ENCODE measurements around the gene COLQ. TPM values are rescaled to one million over a fixed set of nuclear protein-coding genes. Genes with fewer than 3 reads are reported as not detected.

COLQ gene
- total RNA-seq, 1 experiment from 2014 or later, result 1.9 TPM

DNA sequence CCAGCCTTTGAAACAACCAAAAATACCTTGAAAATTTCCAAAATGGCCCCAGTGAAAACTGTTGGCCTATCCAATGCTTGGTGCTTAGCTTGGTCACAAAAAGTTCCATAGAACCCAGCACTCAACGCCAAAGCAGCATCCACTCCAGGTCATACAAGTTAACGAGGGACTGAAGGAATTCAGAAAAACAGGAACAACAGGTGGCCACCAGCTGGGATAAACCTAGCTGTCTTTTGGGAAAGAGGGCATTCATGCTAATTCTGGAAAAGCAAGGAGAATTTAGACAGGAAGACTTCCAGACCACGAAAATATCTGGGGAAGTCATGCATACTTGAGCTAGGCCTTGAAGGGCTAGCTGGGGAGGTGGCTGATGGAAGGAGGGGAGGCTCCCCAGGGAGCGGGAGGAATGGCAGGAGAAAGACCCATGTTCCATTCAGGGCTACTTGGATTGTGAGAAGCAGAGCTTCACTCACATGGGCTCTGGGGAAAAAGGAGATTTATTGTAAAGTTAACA, 28.6 kb downstream of the COLQ start:
- Histone ChIP-seq H3K4me1 (ENCODE audit: control insufficient read depth in 1 of 2, insufficient read depth in 2 of 2, low read length in 2 of 2) (no peaks in the 10 kb centered on the region), H3K79me2 (ENCODE audit: insufficient read depth, low read length) (no peaks in the 10 kb centered on the region), H3K27me3 (ENCODE audit: insufficient read depth, low read length) (no peaks in the 10 kb centered on the region), H3K9ac (ENCODE audit: low read length) (no peak overlapping the region), H3K4me3 (replicated peaks in 1 of 2; ENCODE audit: low read depth in 1 of 2, low read length in 2 of 2) (no peak overlapping the region), H3K27ac (ENCODE audit: low read depth, low read length) (no peak overlapping the region), H3K9me3 (ENCODE audit: control insufficient read depth in 1 of 2, insufficient read depth in 1 of 2, low read depth in 1 of 2, low read length in 2 of 2) (no peaks in the 10 kb centered on the region), H3K36me3 (ENCODE audit: control insufficient read depth in 1 of 2, insufficient read depth in 2 of 2, low read length in 2 of 2) (no peaks in the 10 kb centered on the region), H2AFZ (ENCODE audit: low read depth, low read length, poor library complexity, severe bottlenecking) (no peak overlapping the region), H3K4me2 (ENCODE audit: low read length) (no peak overlapping the region), H4K20me1 (ENCODE audit: insufficient read depth) (no peaks in the 10 kb centered on the region), H3K9me2 (ENCODE audit: insufficient read depth) (no peaks in the 10 kb centered on the region)
- BruUV-seq (replicated peaks), result no TSS peak
- ATAC-seq (no peak), DNase-seq (ENCODE audit: low read depth, low spot score) (no peak)
- RAD21 ChIA-PET (ENCODE audit: low non-redundant PET in 1 of 2, low total read pairs in 2 of 2, uncharacterized antibody in 2 of 2, unreplicated experiment in 2 of 2), result no interaction called here
- intact Hi-C loops (cut with micrococcal nuclease), result no loop called here
- POLR2A ChIA-PET, result no interaction called here
- CTCF ChIA-PET, result no interaction called here
- TF ChIP-seq YY1 (IDR thresholded peaks at IDR 0.05; ENCODE audit: extremely low read depth, insufficient replicate concordance, low read depth, low read length) (no peak), EGR1 (IDR thresholded peaks at IDR 0.05; ENCODE audit: low read depth) (no peak), FOSL1 (IDR thresholded peaks at IDR 0.05; ENCODE audit: low read depth) (no peak)

DNA sequence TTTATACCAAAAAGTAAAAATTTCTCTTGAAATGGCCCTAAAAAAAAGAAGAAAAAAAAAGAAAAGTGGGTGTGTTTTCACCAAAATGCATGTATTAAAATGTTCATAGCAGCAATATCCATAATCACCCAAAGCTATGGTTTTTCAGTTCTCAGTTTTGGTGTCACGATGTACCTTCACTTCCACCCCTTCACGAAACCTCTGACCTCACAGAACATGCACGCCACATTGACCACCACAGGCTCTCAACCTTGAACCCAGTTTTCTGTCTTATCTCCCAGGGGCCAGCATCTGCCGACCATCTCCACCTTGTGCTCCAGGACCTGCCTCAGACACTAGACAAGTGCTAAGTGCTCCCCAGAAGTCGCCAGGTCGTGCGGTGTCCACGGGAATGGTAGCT, 30.4 kb downstream of the COLQ start:
- H3K4me1 ChIP-seq (ENCODE audit: control insufficient read depth in 1 of 2, insufficient read depth in 2 of 2, low read length in 2 of 2), result no peaks in the 10 kb centered on the region
- ChIA-PET RAD21 (ENCODE audit: low non-redundant PET in 1 of 2, low total read pairs in 2 of 2, uncharacterized antibody in 2 of 2, unreplicated experiment in 2 of 2) (no interaction called here), CTCF (no interaction called here), POLR2A (no interaction called here)
- BruUV-seq (replicated peaks), result no TSS peak
- DNase-seq (ENCODE audit: low read depth, low spot score), result no peak
- no peak for ATAC-seq
- H3K4me2 ChIP-seq (ENCODE audit: low read length), result no peak overlapping the region
- H3K27ac ChIP-seq (ENCODE audit: low read depth, low read length), result no peak overlapping the region
- no peaks in the 10 kb centered on the region for H3K79me2 ChIP-seq (ENCODE audit: insufficient read depth, low read length)
- intact Hi-C loops (cut with micrococcal nuclease), result no loop called here
- no peaks in the 10 kb centered on the region for H3K36me3 ChIP-seq (ENCODE audit: control insufficient read depth in 1 of 2, insufficient read depth in 2 of 2, low read length in 2 of 2)
- no peak overlapping the region for H2AFZ ChIP-seq (ENCODE audit: low read depth, low read length, poor library complexity, severe bottlenecking)
- H4K20me1 ChIP-seq (ENCODE audit: insufficient read depth), result no peaks in the 10 kb centered on the region
- H3K27me3 ChIP-seq (ENCODE audit: insufficient read depth, low read length), result no peaks in the 10 kb centered on the region
- no peaks in the 10 kb centered on the region for H3K9me3 ChIP-seq (ENCODE audit: control insufficient read depth in 1 of 2, insufficient read depth in 1 of 2, low read depth in 1 of 2, low read length in 2 of 2)
- H3K4me3 ChIP-seq (replicated peaks in 1 of 2; ENCODE audit: low read depth in 1 of 2, low read length in 2 of 2), result no peak overlapping the region
- H3K9ac ChIP-seq (ENCODE audit: low read length), result no peak overlapping the region
- no peaks in the 10 kb centered on the region for H3K9me2 ChIP-seq (ENCODE audit: insufficient read depth)
- TF ChIP-seq JUND (IDR thresholded peaks at IDR 0.05) (no peak), SRF (IDR thresholded peaks at IDR 0.05; ENCODE audit: low read depth) (no peak), CBX3 (IDR thresholded peaks at IDR 0.05; ENCODE audit: low read depth) (no peak), ZNF274 (IDR thresholded peaks at IDR 0.05; ENCODE audit: low read depth, low read length) (no peak), EZH2phosphoT487 (IDR thresholded peaks at IDR 0.05; ENCODE audit: borderline replicate concordance) (no peak), POLR2AphosphoS5 (IDR thresholded peaks at IDR 0.05; ENCODE audit: low read depth, low read length) (no peak), EZH2 (IDR thresholded peaks at IDR 0.05) (no peak), RAD21 (IDR thresholded peaks at IDR 0.05; ENCODE audit: low read depth) (no peak), YY1 (IDR thresholded peaks at IDR 0.05; ENCODE audit: extremely low read depth, insufficient replicate concordance, low read depth, low read length) (no peak), ELF1 (IDR thresholded peaks at IDR 0.05; ENCODE audit: borderline replicate concordance, low read depth) (no peak), TCF7L2 (IDR thresholded peaks at IDR 0.05; ENCODE audit: borderline replicate concordance, extremely low read depth, insufficient read depth, insufficient read length) (no peak), POLR2A (IDR thresholded peaks at IDR 0.05; ENCODE audit: borderline replicate concordance, extremely low read depth, insufficient read depth, insufficient read length) (no peak)
- TF ChIP-seq, protein P1, sequence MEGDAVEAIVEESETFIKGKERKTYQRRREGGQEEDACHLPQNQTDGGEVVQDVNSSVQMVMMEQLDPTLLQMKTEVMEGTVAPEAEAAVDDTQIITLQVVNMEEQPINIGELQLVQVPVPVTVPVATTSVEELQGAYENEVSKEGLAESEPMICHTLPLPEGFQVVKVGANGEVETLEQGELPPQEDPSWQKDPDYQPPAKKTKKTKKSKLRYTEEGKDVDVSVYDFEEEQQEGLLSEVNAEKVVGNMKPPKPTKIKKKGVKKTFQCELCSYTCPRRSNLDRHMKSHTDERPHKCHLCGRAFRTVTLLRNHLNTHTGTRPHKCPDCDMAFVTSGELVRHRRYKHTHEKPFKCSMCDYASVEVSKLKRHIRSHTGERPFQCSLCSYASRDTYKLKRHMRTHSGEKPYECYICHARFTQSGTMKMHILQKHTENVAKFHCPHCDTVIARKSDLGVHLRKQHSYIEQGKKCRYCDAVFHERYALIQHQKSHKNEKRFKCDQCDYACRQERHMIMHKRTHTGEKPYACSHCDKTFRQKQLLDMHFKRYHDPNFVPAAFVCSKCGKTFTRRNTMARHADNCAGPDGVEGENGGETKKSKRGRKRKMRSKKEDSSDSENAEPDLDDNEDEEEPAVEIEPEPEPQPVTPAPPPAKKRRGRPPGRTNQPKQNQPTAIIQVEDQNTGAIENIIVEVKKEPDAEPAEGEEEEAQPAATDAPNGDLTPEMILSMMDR (IDR thresholded peaks at IDR 0.05 in 2 of 3, conservative IDR thresholded peaks at IDR 0.05 in 1 of 3; ENCODE audit: borderline replicate concordance in 1 of 3, insufficient read depth in 1 of 3, low read depth in 2 of 3, low read length in 2 of 3), result no peak
- TF ChIP-seq, protein P2, sequence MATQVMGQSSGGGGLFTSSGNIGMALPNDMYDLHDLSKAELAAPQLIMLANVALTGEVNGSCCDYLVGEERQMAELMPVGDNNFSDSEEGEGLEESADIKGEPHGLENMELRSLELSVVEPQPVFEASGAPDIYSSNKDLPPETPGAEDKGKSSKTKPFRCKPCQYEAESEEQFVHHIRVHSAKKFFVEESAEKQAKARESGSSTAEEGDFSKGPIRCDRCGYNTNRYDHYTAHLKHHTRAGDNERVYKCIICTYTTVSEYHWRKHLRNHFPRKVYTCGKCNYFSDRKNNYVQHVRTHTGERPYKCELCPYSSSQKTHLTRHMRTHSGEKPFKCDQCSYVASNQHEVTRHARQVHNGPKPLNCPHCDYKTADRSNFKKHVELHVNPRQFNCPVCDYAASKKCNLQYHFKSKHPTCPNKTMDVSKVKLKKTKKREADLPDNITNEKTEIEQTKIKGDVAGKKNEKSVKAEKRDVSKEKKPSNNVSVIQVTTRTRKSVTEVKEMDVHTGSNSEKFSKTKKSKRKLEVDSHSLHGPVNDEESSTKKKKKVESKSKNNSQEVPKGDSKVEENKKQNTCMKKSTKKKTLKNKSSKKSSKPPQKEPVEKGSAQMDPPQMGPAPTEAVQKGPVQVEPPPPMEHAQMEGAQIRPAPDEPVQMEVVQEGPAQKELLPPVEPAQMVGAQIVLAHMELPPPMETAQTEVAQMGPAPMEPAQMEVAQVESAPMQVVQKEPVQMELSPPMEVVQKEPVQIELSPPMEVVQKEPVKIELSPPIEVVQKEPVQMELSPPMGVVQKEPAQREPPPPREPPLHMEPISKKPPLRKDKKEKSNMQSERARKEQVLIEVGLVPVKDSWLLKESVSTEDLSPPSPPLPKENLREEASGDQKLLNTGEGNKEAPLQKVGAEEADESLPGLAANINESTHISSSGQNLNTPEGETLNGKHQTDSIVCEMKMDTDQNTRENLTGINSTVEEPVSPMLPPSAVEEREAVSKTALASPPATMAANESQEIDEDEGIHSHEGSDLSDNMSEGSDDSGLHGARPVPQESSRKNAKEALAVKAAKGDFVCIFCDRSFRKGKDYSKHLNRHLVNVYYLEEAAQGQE (IDR thresholded peaks at IDR 0.05; ENCODE audit: low read depth), result no peak
- TF ChIP-seq, protein P3, sequence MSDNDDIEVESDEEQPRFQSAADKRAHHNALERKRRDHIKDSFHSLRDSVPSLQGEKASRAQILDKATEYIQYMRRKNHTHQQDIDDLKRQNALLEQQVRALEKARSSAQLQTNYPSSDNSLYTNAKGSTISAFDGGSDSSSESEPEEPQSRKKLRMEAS (IDR thresholded peaks at IDR 0.05), result no peak
